ENCODE measurements around the gene COL23A1. TPM values are rescaled to one million over a fixed set of nuclear protein-coding genes. Genes with fewer than 3 reads are reported as not detected.

The COL23A1 gene
- total and polyA plus RNA-seq, 2 experiments from 2014 or later, result 4.8 to 8.2 TPM

GRCh38 chr5:178520851-178521250 lies 69.3 kb downstream of the COL23A1 start (continued):
- TF ChIP-seq, protein P1, sequence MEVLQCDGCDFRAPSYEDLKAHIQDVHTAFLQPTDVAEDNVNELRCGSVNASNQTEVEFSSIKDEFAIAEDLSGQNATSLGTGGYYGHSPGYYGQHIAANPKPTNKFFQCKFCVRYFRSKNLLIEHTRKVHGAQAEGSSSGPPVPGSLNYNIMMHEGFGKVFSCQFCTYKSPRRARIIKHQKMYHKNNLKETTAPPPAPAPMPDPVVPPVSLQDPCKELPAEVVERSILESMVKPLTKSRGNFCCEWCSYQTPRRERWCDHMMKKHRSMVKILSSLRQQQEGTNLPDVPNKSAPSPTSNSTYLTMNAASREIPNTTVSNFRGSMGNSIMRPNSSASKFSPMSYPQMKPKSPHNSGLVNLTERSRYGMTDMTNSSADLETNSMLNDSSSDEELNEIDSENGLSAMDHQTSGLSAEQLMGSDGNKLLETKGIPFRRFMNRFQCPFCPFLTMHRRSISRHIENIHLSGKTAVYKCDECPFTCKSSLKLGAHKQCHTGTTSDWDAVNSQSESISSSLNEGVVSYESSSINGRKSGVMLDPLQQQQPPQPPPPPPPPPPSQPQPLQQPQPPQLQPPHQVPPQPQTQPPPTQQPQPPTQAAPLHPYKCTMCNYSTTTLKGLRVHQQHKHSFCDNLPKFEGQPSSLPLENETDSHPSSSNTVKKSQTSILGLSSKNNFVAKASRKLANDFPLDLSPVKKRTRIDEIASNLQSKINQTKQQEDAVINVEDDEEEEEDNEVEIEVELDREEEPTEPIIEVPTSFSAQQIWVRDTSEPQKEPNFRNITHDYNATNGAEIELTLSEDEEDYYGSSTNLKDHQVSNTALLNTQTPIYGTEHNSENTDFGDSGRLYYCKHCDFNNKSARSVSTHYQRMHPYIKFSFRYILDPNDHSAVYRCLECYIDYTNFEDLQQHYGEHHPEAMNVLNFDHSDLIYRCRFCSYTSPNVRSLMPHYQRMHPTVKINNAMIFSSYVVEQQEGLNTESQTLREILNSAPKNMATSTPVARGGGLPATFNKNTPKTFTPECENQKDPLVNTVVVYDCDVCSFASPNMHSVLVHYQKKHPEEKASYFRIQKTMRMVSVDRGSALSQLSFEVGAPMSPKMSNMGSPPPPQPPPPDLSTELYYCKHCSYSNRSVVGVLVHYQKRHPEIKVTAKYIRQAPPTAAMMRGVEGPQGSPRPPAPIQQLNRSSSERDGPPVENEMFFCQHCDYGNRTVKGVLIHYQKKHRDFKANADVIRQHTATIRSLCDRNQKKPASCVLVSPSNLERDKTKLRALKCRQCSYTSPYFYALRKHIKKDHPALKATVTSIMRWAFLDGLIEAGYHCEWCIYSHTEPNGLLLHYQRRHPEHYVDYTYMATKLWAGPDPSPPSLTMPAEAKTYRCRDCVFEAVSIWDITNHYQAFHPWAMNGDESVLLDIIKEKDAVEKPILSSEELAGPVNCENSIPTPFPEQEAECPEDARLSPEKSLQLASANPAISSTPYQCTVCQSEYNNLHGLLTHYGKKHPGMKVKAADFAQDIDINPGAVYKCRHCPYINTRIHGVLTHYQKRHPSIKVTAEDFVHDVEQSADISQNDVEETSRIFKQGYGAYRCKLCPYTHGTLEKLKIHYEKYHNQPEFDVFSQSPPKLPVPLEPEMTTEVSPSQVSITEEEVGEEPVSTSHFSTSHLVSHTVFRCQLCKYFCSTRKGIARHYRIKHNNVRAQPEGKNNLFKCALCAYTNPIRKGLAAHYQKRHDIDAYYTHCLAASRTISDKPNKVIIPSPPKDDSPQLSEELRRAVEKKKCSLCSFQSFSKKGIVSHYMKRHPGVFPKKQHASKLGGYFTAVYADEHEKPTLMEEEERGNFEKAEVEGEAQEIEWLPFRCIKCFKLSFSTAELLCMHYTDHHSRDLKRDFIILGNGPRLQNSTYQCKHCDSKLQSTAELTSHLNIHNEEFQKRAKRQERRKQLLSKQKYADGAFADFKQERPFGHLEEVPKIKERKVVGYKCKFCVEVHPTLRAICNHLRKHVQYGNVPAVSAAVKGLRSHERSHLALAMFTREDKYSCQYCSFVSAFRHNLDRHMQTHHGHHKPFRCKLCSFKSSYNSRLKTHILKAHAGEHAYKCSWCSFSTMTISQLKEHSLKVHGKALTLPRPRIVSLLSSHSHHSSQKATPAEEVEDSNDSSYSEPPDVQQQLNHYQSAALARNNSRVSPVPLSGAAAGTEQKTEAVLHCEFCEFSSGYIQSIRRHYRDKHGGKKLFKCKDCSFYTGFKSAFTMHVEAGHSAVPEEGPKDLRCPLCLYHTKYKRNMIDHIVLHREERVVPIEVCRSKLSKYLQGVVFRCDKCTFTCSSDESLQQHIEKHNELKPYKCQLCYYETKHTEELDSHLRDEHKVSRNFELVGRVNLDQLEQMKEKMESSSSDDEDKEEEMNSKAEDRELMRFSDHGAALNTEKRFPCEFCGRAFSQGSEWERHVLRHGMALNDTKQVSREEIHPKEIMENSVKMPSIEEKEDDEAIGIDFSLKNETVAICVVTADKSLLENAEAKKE (CRISPR knock-in tag; IDR thresholded peaks at IDR 0.05), result no peak
- TF ChIP-seq JUNB (IDR thresholded peaks at IDR 0.05; ENCODE audit: unreplicated experiment) (no peak), CREB1 (CRISPR knock-in tag; IDR thresholded peaks at IDR 0.05; ENCODE audit: low read depth) (no peak)
- TF ChIP-seq, protein P2, sequence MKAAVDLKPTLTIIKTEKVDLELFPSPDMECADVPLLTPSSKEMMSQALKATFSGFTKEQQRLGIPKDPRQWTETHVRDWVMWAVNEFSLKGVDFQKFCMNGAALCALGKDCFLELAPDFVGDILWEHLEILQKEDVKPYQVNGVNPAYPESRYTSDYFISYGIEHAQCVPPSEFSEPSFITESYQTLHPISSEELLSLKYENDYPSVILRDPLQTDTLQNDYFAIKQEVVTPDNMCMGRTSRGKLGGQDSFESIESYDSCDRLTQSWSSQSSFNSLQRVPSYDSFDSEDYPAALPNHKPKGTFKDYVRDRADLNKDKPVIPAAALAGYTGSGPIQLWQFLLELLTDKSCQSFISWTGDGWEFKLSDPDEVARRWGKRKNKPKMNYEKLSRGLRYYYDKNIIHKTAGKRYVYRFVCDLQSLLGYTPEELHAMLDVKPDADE (IDR thresholded peaks at IDR 0.05), result no peak

- H3K27me3 ChIP-seq (ENCODE audit: insufficient read depth), result no peaks in the 10 kb centered on the region
- no peaks in the 10 kb centered on the region for H3K9me2 ChIP-seq (ENCODE audit: insufficient read depth)
- H3K4me3 ChIP-seq, result no peak overlapping the region
- Mint-ChIP-seq H3K4me1 (no peaks in the 10 kb centered on the region), H3K4me3 (no peak overlapping the region), H3K9me3 (peaks cover 11% of the 10 kb centered on the region), H3K36me3 (ENCODE audit: low read depth) (peaks cover 10% of the 10 kb centered on the region), H3K27ac (no peak overlapping the region), H3K27me3 (ENCODE audit: insufficient read depth, low read depth, poor library complexity) (peaks cover 7% of the 10 kb centered on the region)
- H3K79me2 ChIP-seq (replicated peaks; ENCODE audit: insufficient read depth), result no peaks in the 10 kb centered on the region
- H3K36me3 ChIP-seq (ENCODE audit: insufficient read depth), result no peaks in the 10 kb centered on the region
- no peak overlapping the region for H2AFZ ChIP-seq
- no peak for ATAC-seq
- H3F3A ChIP-seq (replicated peaks; ENCODE audit: low read depth), result no peaks in the 10 kb centered on the region
- no peak overlapping the region for H3K27ac ChIP-seq (ENCODE audit: low read depth)
- no peaks in the 10 kb centered on the region for H3K4me1 ChIP-seq (ENCODE audit: insufficient read depth)
- H4K20me1 ChIP-seq (replicated peaks; ENCODE audit: insufficient read depth), result no peaks in the 10 kb centered on the region
- no peak overlapping the region for H3K4me2 ChIP-seq
- no peak for DNase-seq (ENCODE audit: low spot score)
- TF ChIP-seq JUNB (IDR thresholded peaks at IDR 0.05; ENCODE audit: unreplicated experiment) (no peak), EZH2phosphoT487 (IDR thresholded peaks at IDR 0.05; ENCODE audit: unreplicated experiment) (no peak), ZNF114 (CRISPR knock-in tag; IDR thresholded peaks at IDR 0.05) (no peak), EZH2 (IDR thresholded peaks at IDR 0.05; ENCODE audit: low read depth, unreplicated experiment) (no peak)
- TF ChIP-seq, protein P1 (CRISPR knock-in tag; IDR thresholded peaks at IDR 0.05), result no peak
These were observed 70.4 kb downstream of the COL23A1 start for GRCh38 chr5:178519804-178520203.

All from GM23338 (cell line).